T follicular helper cell (primary cell): Measurements from ENCODE around the gene IRF7.

Source experiments
- DNase-seq: peaks from one replicate; pipeline ENCODE4 v3.0.0-alpha.2; 2020; ENCODE audit warnings: low read depth

The IRF7 gene

DNA sequence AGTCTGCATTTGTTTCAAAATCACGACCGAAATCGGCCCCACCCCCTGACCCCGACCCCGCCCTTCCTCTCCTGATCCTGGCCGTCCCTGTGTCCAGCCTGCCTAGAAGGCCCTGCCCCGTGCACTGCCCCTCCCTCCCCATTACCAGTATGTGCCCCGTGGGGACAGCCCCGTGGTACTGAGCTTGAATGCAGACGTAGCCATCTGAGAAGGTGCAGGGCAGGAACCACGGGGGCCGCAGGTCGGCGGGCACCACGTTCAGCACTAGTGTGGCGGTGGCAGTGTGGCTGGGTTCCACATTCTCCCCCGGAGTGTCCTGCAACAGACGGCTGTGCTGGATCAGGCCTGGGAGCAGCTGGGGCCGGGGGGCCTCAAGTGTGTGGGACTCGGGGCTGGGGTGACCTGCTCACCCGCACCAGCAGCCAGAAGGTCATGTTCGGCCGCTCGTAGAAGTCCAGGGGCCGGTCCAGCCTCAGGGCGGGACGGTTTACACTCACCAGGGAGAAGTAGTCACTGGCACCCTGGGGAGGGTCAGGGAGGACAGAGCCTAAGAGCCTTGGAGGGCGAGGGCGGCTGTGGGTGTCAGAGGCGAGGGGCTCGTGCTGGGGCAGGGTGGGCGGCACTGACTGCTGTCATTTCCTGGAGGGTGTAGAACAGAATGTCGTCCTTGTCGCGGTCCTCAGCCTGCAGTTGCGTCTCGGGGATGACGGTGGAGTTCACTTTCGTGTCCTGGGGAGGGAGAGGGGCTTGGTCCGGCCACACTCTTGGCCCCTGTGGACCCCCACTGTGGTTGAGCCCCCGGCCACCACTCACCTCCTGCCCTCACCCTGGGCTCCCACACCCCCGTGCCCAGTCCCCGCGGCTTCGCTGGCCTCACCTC lies 5.4 kb upstream of the IRF7 start:
- DNase-seq, result no peak

DNA sequence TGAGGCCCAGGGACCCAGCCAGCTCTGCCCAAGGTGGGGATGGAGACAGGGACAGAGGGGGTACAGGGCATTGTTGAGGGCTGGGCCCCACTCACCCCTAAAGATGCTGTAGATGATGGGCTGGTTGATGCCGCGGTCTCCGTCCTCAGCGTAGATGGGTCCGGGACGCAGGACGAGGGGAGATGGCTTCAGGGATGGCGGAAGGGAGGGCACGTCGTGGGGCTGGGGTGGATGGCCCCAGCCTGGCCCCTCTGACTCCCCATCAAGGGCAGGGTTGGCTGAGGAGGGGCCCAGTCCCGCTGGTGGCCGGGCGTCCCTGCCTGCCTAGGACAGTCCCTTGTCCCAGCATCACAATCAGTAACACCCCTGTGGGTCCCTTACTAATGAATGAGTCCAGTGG lies 4.5 kb upstream of the IRF7 start:
- DNase-seq, result no peak

DNA sequence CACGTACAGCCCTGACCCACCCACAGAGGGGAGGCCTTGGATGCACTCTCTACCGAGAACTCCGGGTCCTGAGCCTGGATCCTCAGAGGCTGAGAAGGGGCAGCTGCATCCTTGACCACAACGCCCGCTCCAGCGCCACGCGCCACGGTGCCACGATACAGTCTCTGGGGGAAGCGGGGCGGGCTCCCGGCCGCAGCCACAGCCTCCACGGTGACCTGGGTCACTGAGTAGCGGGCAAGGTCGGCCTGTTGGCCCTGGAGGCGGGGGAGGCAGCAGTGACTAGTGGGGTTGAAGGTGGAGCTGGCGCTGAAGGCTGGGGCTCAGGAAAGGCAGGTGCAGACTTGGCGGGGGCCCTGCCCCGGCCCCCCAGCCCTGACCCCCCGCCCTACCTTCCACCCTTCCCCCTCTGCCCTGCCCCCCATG lies 3.9 kb upstream of the IRF7 start:
- DNase-seq, result no peak

DNA sequence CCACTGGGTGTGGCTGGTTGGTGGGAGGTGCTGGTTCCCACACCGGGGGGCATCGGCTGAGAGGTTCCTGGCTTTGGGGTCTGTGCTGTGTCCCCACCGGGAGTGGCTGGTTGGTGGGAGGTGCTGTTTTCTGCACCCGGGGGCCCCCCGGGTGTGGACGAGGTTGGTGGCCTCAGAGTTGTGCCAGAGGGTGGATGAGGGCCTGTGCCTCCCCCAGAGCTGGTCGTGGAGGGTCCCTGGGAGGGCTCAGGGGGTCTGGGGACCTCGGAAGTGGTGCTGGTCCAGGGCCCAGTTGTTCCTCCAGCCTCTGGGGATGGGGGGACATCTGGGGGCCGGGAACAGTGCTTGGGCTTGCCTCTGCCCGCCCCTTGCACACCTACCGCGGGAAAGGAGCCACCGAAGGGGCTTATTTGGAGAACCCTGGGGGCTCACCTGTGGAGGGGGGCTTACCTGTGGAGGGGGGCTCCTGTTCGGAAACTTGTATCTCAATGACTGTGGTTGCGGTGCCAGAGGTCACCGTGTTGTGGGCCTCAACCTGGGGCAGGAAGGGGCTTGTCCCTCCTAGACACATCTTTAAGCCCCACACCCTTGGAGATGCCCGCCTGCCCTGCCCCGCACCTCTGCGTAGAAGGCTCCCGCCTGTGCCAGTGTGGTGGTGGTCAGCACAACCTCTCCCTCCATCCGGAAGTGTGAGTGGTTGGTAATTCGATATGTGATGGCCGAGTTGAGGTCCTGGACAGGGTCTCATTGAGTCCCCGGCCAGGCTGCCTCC lies 3.3 kb upstream of the IRF7 start:
- DNase-seq, result no peak

DNA sequence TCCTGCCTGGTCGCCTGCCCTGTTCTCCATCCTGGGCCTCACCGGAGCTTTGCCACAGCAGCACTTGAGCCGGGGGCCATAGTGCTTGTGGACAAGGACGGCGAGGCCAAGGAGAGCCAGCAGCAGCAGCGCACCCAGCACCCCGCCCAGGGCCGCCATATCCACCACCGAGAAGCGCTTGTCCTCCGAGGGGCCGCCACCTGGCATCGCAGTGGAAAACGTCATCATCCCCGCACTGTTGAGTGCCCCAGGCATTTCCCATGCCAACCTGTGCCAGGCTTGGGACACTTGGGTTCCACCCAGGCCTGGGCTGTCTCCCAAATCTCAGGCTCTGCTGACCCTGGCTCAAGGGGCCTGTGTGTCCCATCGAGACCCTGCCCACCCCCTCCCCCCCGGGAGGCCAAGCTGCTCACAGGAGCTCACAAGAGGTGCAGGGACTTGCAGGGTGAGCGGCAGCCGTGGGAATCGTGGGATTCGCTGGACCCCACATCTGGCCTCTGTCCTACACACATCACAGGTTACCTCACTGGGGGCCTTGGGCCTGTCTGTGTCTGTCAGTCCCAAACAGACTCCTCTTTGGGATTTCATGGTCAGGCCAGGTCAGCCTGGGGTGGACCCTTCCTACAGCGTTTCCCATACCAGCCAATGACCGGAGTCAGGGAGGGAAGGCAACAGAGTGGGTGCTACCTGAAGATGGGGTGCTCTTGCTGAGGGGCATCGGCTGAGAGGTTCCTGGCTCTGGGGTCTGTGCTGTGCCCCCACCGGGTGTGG lies 2.3 kb upstream of the IRF7 start:
- DNase-seq, result no peak

DNA sequence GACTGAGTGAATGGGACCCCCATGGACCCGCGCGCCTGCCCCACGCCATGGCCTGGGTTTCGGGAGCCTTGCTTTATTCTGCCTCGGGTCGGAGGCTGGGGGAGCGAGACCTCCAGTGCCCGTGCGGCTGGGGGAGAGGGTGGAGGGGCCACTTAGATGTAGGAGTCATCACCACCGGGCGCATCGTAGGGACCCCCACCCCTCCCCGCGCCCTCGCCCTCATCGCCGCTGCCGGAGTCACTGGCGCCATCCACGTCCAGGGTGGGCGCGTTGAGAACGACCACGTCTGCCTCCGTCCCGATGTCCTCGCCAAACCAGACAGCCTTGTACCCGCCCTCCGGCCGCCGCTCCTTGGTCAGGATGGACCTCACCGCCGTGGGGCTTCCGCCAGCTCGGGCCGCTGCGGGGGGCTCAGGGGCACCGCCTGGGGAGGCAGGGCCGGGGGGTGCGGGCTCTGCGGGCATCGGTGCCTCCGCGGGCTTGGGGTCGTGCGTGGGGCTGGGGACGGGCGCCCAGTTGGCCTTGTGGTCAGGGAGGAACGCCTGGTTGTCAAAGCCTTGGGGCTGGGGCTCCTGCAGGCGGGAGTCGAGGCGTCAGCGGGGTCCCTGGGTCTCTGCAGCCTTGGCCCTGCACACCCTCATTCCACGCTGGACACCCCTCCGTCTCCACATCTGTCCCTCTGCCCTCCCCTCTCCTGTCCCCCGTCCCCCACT lies 1.6 kb upstream of the IRF7 start:
- no peak for DNase-seq

DNA sequence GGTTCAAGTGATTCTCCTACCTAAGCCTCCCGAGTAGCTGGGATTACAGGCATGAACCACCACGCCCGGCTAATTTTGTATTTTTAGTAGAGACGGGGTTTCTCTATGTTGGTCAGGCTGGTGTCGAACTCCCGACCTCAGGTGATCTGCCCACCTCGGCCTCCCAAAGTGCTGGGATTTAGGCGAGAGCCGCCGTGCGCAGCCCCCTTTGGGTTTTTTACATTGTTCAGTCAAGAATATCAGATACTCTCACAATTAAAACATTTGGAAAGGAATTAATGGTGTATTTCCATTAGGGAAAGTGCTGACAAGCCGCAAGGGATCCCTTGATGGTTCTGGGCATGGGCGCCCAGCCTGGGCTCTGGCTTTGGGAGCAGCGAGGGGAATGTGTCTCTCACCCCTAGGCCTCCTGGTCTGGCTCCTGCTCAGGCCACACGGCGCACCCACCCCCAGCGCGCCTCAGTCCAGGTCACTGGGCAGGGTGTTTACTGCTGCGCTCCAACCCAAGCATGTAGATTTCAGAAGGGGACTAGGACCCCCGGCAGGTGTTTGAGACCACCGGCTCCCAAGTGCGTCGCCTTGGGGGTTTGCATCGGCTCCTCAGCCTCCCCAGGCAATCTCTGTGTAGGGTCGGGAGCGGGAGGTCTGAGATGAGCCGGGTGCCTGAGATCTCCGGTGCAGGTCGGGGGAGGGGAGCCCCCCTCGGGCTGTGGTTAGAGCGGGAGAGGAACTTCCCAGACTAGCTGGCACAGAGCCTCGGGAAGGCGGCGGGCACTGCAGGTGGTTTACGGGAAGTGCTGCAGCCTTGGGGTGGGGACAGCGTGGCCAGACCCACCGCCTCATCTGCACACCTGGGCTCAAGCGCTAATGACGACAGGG lies 809 bp upstream of the IRF7 start:
- no peak for DNase-seq

DNA sequence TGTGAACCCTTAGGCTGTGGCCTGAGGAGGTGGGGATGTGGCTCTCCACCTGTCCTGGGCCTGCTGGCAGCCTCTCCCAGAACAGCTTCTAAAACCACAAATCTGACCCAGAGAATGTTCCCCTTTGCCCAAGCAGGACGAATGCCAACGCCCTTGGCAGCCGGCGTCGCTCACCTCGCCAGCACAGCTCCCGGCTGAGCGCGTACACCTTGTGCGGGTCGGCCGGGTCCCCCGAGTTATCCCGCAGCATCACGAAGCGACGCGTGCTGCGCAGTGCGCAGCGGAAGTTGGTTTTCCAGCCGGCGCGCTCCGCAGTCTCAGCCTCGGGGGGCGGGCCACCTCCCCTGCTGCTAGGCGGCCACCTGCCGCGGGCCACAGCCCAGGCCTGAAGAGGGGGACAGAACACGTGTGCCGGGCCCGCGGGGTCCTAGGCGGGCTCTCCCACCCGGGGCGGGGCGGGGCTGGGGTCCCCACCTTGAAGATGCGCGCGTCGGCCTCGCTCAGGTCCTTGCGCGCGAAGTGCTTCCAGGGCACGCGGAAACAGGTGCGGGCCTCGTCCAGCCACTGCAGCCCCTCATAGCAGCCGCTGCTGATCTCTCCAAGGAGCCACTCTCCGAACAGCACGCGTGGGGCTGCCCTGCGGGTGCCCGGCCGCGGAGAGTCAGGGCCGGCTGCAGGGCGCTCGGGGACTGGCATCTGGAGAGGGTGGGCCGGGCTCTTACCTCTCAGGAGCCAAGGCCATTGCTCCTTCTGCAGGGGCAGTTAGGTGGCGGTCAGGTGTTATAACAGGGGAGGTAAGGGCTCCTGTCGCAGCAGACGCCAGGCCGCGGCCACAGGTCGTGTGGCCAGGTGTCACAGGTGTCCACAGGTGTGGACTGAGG lies 887 bp downstream of the IRF7 start:
- DNase-seq, result no peak

DNA sequence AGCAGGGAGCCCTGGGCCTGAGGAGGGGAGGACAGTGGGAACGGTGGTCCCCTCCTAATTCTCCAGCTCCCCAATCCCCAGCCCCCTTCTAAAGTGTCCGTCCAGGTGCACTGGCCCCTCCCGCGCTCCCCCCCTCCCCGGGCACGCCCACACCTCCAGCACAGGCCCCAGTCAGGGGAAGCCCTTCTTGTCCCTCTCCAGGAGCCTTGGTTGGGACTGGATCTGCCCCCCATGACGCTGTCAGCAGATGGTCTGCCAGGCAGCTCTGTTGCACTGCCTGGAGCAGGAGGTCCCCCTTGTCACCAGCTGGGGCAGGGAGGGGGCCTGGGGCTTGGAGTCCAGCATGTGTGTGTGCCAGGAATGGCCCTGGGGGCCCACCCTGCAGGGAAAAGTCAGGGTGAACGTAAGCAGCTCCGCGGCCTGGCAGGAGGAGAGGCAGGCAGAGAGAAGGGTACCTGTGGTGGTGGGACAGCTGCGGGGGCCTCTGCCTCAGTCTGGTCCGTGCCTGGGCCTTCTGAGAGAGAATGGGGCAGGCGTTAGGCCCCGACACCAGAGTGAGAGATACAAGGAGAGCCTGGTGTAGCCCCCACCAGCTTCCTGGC lies 1.6 kb downstream of the IRF7 start:
- no peak for DNase-seq

DNA sequence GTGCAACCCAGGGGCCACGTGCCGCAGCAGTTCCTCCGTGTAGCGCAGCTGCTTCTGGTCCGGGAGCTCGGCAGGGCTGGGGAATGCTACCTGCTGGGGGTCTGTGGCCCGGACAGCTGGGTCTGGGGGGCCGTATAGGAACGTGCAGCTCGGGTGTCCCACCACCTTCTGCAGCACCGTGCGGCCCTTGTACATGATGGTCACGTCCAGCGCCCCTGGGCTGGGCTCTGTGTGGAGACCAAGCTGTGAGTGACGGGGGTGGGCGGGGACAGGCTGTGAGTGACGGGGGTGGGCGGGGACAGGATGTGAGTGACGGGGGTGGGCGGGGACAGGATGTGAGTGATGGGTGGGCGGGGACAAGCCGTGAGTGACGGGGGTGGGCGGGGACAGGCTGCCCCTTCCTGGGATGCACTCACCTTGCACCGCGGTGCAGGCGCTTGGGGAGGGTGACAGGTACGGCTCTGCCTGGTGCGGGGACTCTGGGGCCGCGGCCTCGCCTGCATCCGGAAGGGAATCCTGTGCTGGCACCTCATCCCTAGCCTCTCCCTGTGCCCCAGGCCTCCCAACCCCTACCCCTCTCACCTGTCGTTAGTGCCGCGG lies 2.3 kb downstream of the IRF7 start:
- peak; percentile 89 for DNase-seq

DNA sequence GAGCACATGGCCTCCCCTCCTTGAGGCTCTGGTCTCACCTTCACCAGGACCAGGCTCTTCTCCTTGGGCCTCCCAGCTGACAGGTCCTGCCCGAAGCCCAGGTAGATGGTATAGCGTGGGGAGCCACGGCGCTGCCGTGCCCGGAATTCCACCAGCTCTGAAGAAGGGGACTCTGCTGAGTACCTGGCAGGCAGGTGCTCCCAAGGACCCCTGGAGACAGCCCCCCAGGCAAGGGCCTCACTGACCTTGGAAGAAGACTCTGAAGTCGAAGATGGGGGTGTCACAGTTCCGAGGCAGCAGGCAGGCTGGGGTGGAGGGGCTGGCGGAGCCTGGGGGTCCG lies 2.8 kb downstream of the IRF7 start:
- DNase-seq, result no peak

DNA sequence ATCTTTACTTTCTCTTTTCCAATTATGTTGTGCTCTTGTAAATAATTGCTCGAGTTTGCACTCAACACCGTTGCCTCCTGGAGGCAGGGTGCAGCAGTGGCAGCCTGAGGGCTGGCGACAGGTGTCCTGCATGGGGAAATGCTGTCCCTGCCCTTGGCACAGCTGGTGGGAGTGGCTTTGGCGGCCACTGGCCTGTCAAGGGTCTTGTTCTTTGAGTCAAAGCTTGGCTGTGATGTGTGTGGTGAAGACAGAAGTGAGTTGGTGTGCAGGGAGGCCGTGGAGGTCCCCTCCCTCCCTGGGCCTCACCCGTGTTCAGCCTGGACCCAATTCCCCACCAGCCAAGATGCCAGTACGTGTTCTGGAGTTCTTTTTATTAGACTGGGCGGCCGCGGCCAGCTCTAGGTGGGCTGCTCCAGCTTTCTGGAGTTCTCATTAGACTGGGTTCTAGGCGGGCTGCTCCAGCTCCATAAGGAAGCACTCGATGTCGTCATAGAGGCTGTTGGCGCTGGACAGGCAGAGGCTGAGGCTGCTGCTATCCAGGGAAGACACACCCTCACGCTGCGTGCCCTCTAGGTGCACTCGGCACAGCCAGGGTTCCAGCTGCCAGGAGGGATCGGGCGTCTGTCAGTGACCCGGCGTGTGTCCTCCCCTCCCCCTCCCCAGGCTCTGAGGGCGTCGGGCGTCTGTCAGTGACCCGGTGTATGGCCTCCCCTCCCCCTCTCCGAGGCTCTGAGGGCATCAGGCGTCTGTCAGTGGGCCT lies 3.4 kb downstream of the IRF7 start:
- no peak for DNase-seq

DNA sequence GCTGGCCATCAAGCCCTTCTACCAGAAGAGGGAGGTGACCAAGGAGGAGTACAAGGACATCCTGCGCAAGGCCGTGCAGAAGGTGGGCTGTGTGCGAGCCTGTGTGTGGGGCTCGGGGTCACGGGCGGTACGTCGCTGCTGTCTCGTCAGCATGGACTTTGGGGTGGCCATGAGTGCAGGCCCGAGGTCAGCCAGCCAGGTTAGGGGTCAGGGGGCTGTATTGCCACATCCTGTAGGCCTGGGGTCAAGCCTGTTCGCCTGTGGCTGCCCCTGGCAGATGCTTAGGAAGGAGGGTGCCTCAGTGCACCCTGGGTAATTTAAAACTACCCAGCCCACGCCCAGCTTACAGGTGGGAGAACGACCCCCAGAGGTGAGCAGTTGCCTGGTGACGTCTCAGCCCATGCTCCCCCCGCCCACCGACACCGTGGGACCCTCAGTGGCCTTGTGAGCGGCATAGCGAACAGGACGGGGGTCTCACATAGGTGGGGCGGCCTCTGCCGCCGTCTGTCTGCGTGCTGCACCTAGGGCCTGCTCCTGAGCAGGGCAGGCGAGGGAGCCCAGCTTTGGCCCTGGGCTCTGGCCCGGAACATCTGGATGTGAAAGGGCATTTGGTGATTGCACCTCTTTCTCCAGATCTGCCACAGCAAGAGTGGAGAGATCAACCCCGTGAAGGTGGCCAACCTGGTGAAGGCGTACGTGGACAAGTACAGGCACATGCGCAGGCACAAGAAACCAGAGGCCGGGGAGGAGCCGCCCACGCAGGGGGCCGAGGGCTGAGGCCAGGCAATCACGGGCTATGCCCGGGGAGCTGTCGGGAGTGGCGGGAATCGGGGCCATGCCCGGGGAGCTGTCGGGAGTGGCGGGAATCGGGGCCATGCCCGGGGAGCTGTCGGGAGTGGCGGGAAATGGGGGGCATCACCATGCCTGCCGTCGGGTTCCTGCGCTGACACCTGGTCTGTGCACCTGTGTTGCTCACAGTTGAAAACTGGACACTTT lies 4.5 kb downstream of the IRF7 start:
- DNase-seq, result no peak

DNA sequence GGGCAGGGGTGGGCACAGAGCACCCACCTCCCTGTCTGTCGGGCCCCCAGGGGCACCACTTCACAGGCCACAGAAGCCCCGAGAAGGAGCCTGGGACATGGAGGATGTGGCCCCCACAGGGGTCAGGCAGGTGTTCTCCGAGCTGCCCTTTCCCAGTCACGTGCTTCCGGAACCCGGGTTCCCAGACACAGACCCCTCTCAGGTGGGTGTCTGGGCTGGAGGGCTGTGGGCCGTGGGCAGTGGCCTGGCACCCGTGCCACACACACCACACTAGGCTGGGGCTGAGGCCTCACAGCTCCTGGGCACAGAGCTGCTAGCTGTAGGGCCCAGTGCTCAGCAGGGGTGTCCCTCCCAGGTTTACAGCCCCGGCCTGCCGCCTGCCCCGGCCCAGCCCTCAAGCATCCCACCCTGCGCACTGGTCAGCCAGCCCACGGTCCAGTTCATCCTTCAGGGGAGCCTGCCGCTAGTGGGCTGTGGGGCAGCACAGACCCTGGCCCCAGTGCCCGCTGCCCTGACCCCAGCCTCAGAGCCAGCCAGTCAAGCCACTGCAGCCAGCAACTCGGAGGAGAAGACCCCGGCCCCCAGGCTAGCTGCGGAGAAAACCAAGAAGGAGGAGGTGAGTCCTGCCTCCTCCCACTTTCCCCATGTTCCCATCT lies 5.5 kb downstream of the IRF7 start:
- DNase-seq, result no peak

DNA sequence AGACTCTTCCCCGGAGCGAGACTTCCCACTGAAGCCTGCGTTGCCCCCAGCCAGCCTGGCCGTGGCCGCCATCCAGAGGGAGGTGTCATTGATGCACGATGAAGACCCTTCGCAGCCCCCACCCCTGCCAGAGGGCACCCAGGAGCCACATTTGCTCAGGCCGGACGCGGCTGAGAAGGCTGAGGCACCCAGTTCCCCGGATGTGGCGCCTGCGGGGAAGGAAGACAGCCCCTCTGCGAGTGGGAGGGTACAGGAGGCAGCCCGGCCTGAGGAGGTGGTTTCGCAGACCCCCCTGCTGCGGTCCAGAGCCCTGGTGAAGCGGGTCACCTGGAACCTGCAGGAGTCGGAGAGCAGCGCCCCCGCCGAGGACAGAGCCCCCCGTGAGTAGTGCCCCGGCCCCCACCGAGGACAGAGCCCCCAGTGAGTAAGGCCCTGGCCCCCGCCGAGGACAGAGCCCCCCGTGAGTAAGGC lies 6.4 kb downstream of the IRF7 start:
- no peak for DNase-seq

DNA sequence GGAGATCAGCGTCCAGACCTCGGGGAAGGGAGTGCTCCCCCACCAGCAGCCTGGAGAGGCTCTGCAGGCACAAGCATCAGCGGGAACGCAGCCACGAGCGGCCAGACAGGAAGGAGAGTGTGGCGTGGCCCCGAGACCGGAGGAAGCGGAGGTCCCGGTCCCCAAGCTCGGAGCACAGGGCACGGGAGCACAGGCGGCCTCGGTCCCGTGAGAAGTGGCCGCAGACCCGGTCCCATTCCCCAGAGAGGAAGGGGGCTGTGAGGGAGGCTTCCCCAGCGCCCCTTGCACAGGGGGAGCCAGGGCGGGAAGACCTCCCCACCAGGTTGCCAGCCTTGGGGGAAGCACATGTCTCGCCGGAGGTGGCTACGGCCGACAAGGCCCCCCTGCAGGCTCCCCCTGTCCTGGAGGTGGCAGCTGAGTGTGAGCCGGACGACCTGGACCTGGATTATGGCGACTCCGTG lies 6.9 kb downstream of the IRF7 start:
- no peak for DNase-seq
